IMR-90 (cell line): Measurements from ENCODE around the gene PSMD6.

Source experiments
- CEBPB ChIP-seq: IDR thresholded peaks from 2 replicates; pipeline ENCODE4 v1.6.1; 2012; ENCODE audit warnings: low read depth, low read length, improper control_type of control experiment
- MAFK ChIP-seq: IDR thresholded peaks from 2 replicates; pipeline ENCODE4 v1.6.1; 2012; ENCODE audit warnings: low read depth, low read length, improper control_type of control experiment
- POLR2A ChIP-seq: IDR thresholded peaks from 2 replicates; pipeline ENCODE4 v1.6.1; 2012; ENCODE audit warnings: mild to moderate bottlenecking, low read depth, low read length
- RCOR1 ChIP-seq: IDR thresholded peaks from 2 replicates; pipeline ENCODE4 v1.6.1; 2012; ENCODE audit warnings: mild to moderate bottlenecking, low read length, improper control_type of control experiment; ENCODE audit not compliant: insufficient replicate concordance
- TF ChIP-seq, protein P1 (sequence below): fragments of 150-350 bp; IDR thresholded peaks from 2 replicates; pipeline ENCODE4 v1.6.1; 2016; ENCODE audit warnings: low read depth, mild to moderate bottlenecking, low read length, moderate library complexity, borderline replicate concordance
- TF ChIP-seq, protein P2 (sequence below): conservative IDR thresholded peaks from 2 replicates; pipeline ENCODE4 v1.5.1; 2012; ENCODE audit warnings: mild to moderate bottlenecking, low read depth, low read length, improper control_type of control experiment
- TF ChIP-seq, protein P3 (sequence below): fragments of 150-350 bp; IDR thresholded peaks from 2 replicates; pipeline ENCODE4 v1.6.1; 2017; ENCODE audit warnings: mild to moderate bottlenecking, antibody characterized with exemption, low read length, low read depth

DNA sequence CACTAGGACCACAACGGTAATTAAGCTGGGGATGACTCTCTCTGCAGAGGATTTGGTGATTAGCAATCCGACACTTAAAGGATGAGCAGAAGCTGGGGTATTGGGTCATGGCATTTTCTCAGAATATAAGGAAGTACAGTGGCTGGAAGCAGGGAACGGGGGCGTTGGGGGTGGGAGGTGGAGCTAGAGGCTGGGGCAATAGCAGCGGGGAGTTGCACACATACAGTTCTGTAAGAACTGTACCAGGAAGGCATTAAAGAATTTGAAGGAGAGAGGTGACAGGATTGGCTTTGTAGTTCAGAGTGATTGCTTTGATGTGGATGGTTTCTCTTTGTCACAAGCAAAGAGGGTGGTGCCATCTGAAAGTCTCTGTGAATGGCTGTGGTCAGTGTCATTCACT, 28.2 kb downstream of the PSMD6 start:
- TF ChIP-seq, protein P1, sequence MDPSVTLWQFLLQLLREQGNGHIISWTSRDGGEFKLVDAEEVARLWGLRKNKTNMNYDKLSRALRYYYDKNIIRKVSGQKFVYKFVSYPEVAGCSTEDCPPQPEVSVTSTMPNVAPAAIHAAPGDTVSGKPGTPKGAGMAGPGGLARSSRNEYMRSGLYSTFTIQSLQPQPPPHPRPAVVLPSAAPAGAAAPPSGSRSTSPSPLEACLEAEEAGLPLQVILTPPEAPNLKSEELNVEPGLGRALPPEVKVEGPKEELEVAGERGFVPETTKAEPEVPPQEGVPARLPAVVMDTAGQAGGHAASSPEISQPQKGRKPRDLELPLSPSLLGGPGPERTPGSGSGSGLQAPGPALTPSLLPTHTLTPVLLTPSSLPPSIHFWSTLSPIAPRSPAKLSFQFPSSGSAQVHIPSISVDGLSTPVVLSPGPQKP = no peak
- TF ChIP-seq, protein P2, sequence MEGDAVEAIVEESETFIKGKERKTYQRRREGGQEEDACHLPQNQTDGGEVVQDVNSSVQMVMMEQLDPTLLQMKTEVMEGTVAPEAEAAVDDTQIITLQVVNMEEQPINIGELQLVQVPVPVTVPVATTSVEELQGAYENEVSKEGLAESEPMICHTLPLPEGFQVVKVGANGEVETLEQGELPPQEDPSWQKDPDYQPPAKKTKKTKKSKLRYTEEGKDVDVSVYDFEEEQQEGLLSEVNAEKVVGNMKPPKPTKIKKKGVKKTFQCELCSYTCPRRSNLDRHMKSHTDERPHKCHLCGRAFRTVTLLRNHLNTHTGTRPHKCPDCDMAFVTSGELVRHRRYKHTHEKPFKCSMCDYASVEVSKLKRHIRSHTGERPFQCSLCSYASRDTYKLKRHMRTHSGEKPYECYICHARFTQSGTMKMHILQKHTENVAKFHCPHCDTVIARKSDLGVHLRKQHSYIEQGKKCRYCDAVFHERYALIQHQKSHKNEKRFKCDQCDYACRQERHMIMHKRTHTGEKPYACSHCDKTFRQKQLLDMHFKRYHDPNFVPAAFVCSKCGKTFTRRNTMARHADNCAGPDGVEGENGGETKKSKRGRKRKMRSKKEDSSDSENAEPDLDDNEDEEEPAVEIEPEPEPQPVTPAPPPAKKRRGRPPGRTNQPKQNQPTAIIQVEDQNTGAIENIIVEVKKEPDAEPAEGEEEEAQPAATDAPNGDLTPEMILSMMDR = no peak
- TF ChIP-seq POLR2A (no peak), MAFK (no peak), CEBPB (no peak), RCOR1 (no peak)
- TF ChIP-seq, protein P3, sequence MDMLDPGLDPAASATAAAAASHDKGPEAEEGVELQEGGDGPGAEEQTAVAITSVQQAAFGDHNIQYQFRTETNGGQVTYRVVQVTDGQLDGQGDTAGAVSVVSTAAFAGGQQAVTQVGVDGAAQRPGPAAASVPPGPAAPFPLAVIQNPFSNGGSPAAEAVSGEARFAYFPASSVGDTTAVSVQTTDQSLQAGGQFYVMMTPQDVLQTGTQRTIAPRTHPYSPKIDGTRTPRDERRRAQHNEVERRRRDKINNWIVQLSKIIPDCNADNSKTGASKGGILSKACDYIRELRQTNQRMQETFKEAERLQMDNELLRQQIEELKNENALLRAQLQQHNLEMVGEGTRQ = no peak
